DND-41 (cell line): ENCODE data around the gene CYFIP1.

Experiments used
- EZH2 ChIP-seq: IDR thresholded peaks from 3 replicates; pipeline ENCODE4 v1.6.1; 2012; ENCODE audit warnings: borderline replicate concordance, low read depth, mild to moderate bottlenecking, moderate library complexity, low read length, inconsistent platforms; ENCODE audit not compliant: severe bottlenecking
- TF ChIP-seq, protein P1 (sequence below): IDR thresholded peaks from 2 replicates; pipeline ENCODE4 v1.5.1; 2012; ENCODE audit warnings: borderline replicate concordance, low read length, moderate library complexity, mild to moderate bottlenecking; ENCODE audit not compliant: poor library complexity, severe bottlenecking; ENCODE audit errors: extremely low read depth

DNA sequence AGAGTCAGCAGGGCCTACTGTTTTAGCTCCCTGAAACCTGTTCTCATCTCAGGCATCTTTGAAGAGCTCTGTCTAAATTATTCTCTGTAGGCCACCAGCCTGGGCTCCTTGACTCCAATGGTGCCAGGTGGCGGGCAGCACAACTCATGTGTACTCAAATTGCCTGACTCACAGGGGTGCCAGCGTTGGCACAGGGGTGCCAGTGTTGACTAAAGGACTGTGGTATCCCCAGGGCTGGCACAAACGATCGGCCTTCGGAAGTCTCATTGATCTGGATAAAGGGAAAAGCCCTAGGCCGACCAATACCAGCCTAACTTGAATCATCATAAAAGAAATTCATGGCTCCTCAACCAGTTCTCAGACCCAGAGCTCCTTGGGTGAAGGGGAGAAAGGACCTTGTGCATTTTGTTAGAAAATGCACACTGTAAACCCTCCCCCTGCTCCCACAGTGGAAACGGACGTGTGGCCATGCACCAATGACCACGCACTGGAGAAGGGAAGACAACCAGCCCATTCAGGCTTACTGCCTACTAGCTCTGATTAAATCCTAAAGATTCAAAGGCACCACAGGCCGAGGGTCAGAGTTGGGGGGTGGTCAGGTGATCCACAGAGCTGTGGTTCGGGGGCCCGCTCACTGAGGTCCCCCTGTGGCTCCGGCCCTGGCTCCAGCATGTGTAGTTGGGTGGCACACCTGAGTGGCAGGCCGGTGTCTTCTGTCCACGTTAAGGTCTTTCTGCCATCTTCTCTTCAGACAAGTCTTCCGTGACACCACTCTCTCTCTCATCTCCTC lies 72.8 kb downstream of the CYFIP1 start:
- no peak for TF ChIP-seq EZH2
- TF ChIP-seq, protein P1, sequence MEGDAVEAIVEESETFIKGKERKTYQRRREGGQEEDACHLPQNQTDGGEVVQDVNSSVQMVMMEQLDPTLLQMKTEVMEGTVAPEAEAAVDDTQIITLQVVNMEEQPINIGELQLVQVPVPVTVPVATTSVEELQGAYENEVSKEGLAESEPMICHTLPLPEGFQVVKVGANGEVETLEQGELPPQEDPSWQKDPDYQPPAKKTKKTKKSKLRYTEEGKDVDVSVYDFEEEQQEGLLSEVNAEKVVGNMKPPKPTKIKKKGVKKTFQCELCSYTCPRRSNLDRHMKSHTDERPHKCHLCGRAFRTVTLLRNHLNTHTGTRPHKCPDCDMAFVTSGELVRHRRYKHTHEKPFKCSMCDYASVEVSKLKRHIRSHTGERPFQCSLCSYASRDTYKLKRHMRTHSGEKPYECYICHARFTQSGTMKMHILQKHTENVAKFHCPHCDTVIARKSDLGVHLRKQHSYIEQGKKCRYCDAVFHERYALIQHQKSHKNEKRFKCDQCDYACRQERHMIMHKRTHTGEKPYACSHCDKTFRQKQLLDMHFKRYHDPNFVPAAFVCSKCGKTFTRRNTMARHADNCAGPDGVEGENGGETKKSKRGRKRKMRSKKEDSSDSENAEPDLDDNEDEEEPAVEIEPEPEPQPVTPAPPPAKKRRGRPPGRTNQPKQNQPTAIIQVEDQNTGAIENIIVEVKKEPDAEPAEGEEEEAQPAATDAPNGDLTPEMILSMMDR: no peak
